Nephron progenitor cell (in vitro differentiated cells): ENCODE measurements around the gene YEATS2.
A peak's percentile ranks its signal among the peaks of the same experiment; 100 is the strongest.

Source experiments
- DNase-seq: peaks from one replicate; pipeline ENCODE4 v3.0.0; 2021
- H3K27ac Mint-ChIP-seq: 2 replicates; pipeline ENCODE4 v1.8.0; 2021; ENCODE audit warnings: mild to moderate bottlenecking, moderate library complexity, mixed read lengths
- H3K27me3 Mint-ChIP-seq: 2 replicates; pipeline ENCODE4 v1.8.0; 2021; ENCODE audit warnings: mild to moderate bottlenecking, low read depth, mixed read lengths; ENCODE audit not compliant: poor library complexity
- H3K36me3 Mint-ChIP-seq: 2 replicates; pipeline ENCODE4 v1.8.0; 2021; ENCODE audit warnings: low read depth, mixed read lengths
- H3K4me1 Mint-ChIP-seq: 2 replicates; pipeline ENCODE4 v1.8.0; 2021; ENCODE audit warnings: mixed read lengths
- H3K4me3 Mint-ChIP-seq: 2 replicates; pipeline ENCODE4 v1.8.0; 2021; ENCODE audit warnings: mild to moderate bottlenecking, moderate library complexity, mixed read lengths
- H3K9me3 Mint-ChIP-seq: 2 replicates; pipeline ENCODE4 v1.8.0; 2021; ENCODE audit warnings: mild to moderate bottlenecking, moderate library complexity, mixed read lengths
- CTCF ChIP-seq: fragments of 200-600 bp; sonication (generic); IDR thresholded peaks from 2 replicates; pipeline ENCODE4 v1.5.0; 2021; ENCODE audit warnings: antibody characterized with exemption

Gene YEATS2

DNA sequence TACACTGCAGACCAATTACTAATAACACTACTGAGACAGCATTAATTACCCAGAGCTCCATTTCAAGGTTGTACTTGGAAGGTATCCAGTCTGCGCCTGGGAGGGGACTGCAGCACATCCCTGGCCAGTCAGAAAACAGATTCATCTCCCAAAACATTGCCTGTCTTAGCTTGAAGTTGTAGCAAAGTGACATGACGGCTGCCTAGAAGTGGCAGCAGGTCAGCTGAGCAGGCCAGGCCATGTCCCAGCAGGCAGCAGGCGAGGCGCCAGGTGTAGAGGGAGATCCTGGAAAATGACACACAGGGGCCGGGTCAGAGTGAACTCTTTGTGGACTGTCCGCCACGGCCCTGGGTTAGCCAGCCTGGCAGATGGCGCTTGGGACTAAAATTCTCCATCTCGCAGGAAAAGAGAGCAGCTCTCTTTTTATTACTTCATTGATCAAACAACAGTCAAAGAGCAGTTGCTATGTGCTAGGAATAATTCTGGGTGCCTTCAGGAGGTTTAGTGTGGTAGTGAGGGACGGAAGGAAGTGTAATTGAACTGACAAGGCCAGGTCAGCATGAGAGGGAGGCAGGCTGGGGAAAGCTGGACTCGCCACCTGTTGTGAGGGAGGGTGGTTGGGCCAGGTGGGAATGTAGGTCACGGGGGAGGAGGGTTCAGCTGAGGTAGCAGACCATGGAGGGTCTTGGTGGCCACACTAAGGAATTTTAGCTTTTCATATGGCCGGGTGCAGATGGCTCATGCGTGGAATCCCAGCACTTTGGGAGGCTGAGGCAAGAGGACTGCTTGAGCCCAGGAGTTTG is 129.1 kb downstream of the YEATS2 start:
- peak overlapping the region; percentile 61 for H3K4me3 Mint-ChIP-seq
- TF ChIP-seq CTCF: no peak
- no peak overlapping the region for H3K27ac Mint-ChIP-seq
- no peaks in the 10 kb centered on the region for H3K9me3 Mint-ChIP-seq
- peaks cover 37% of the 10 kb centered on the region for H3K27me3 Mint-ChIP-seq
- H3K36me3 Mint-ChIP-seq: peaks cover 27% of the 10 kb centered on the region
- no peak for DNase-seq
- peaks cover 24% of the 10 kb centered on the region for H3K4me1 Mint-ChIP-seq

- H3K36me3 Mint-ChIP-seq: peaks cover 36% of the 10 kb centered on the region
- no peaks in the 10 kb centered on the region for H3K9me3 Mint-ChIP-seq
- H3K4me1 Mint-ChIP-seq: peaks cover 19% of the 10 kb centered on the region
These were observed 130.4 kb downstream of the YEATS2 start for GRCh38 chr3:183827809-183828537.

DNA sequence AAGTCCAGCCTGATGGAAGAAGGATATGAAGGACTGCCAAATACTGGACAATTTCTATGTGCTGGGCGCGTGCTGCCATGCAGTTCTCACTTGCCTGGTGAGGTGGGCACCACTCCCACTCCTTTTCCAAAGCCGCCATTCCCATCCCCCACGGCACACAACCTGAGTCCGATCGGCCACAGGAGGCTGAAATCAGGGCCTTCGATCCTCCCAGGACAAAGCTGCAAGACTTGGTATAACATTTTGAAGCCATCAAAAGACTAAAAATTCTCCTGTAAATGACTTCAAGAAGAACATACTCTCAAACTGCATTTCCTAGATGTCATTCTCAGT is 130.9 kb downstream of the YEATS2 start:
- H3K4me3 Mint-ChIP-seq: no peak overlapping the region
- H3K4me1 Mint-ChIP-seq: peaks cover 19% of the 10 kb centered on the region
- DNase-seq: no peak
- H3K27me3 Mint-ChIP-seq: peaks cover 22% of the 10 kb centered on the region
- H3K36me3 Mint-ChIP-seq: peaks cover 40% of the 10 kb centered on the region
- no peak overlapping the region for H3K27ac Mint-ChIP-seq
- H3K9me3 Mint-ChIP-seq: no peaks in the 10 kb centered on the region
- TF ChIP-seq CTCF: no peak

More at GRCh38 chr3:183827809-183828537, 130.4 kb downstream of the YEATS2 start:
- H3K27ac Mint-ChIP-seq: no peak overlapping the region
- H3K27me3 Mint-ChIP-seq: peaks cover 27% of the 10 kb centered on the region
- H3K4me3 Mint-ChIP-seq: no peak overlapping the region
- no peak for DNase-seq
- TF ChIP-seq CTCF: no peak

DNA sequence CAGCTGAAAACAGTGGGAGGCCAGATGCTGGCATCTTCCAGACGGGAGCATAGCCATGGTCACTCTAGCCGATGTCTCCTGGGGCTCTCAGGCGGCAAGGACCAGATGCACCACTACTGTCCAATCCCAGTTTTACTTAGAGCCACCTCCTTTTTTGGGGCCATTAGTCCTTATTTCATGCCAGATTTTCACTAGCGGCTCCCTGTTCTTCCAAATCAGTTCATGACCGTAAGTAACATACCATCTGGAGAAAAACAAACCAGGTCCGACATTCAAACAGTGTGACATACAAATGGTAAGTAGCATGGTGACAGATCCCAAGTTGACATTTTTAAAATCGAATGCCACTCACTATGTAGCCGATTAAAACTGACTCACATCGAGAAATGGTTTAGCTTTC is 131.9 kb downstream of the YEATS2 start:
- no peak for DNase-seq
- Mint-ChIP-seq H3K36me3 (peaks cover 50% of the 10 kb centered on the region), H3K4me3 (no peak overlapping the region), H3K9me3 (no peaks in the 10 kb centered on the region), H3K27ac (no peak overlapping the region), H3K27me3 (peaks cover 12% of the 10 kb centered on the region), H3K4me1 (peaks cover 12% of the 10 kb centered on the region)
- no peak for TF ChIP-seq CTCF

DNA sequence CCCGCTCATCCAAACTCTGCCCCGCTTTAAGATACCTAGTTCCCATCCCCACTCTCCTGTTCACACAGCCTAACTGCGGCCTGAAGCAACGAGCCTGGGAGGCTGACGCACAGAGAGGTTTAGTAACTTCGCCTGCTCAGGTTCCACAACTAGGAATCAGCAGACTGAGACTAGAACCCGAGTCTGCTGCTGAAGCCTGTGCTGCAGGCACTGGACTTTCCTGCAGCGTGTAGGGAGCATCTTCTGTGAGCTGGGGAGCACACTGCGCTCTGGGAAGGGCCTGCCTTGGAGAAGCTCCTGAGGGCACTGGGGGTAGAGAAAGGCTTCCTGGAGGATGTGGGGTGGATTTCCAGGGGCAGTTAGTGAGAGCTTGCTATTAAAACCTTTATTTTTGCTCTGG is 132.6 kb downstream of the YEATS2 start:
- DNase-seq: no peak
- peaks cover 10% of the 10 kb centered on the region for H3K27me3 Mint-ChIP-seq
- H3K4me1 Mint-ChIP-seq: peaks cover 11% of the 10 kb centered on the region
- H3K4me3 Mint-ChIP-seq: no peak overlapping the region
- H3K9me3 Mint-ChIP-seq: no peaks in the 10 kb centered on the region
- peaks cover 50% of the 10 kb centered on the region for H3K36me3 Mint-ChIP-seq
- TF ChIP-seq CTCF: no peak
- H3K27ac Mint-ChIP-seq: no peak overlapping the region
